CD14-positive monocyte (primary cell): ENCODE measurements around the gene CNDP2. TPM values are rescaled to one million over a fixed set of nuclear protein-coding genes. Genes with fewer than 3 reads are reported as not detected.
A peak's percentile ranks its signal among the peaks of the same experiment; 100 is the strongest.

Experiments used
- DNase-seq, 3 donors: peaks; one replicate each; pipeline ENCODE4 v3.0.0-alpha.2; 2011 to 2022
- H2AFZ ChIP-seq: 2 replicates; pipeline ENCODE4 v1.6.0; 2012; ENCODE audit warnings: mild to moderate bottlenecking, low read depth, low read length, inconsistent platforms; ENCODE audit not compliant: insufficient read depth, poor library complexity, severe bottlenecking
- H3K27ac ChIP-seq, 2 donors: 1 replicate in 1 of 2; 2 replicates in 1 of 2; pipeline ENCODE4 v1.5.1; 2012 to 2013; ENCODE audit warnings: low read length in 2 of 2, control low read depth in 1 of 2, inconsistent platforms in 1 of 2, low read depth in 1 of 2, mild to moderate bottlenecking in 1 of 2
- H3K27me3 ChIP-seq, 2 donors: one replicate each; pipeline versions ENCODE4 v1.6.0 to v1.6.1; 2011 to 2013; ENCODE audit warnings: low read length in 2 of 2; ENCODE audit not compliant: control insufficient read depth in 2 of 2, insufficient read depth in 2 of 2
- H3K36me3 ChIP-seq, 2 donors: replicated peaks in 1 of 2; 1 replicate in 1 of 2; 2 replicates in 1 of 2; pipeline versions ENCODE4 v1.5.1 to v1.6.1; 2012 to 2013; ENCODE audit warnings: low read length in 2 of 2, control low read depth in 1 of 2, inconsistent platforms in 1 of 2, mild to moderate bottlenecking in 1 of 2; ENCODE audit not compliant: insufficient read depth in 2 of 2, control insufficient read depth in 1 of 2
- H3K4me1 ChIP-seq, 2 donors: 1 replicate in 1 of 2; 2 replicates in 1 of 2; pipeline versions ENCODE4 v1.5.1 to v1.6.1; 2012 to 2013; ENCODE audit warnings: low read length in 2 of 2, control low read depth in 1 of 2, inconsistent platforms in 1 of 2, mild to moderate bottlenecking in 1 of 2, moderate library complexity in 1 of 2; ENCODE audit not compliant: insufficient read depth in 2 of 2, control insufficient read depth in 1 of 2
- H3K4me2 ChIP-seq: replicated peaks from 2 replicates; pipeline ENCODE3; 2012; ENCODE audit warnings: low read length, moderate library complexity, mild to moderate bottlenecking; ENCODE audit not compliant: poor library complexity, severe bottlenecking; ENCODE audit errors: extremely low read depth
- H3K4me3 ChIP-seq, 3 experiments: fragments of 200-600 bp in 1 of 3; sonication (generic) in 1 of 3; replicated peaks in 1 of 3; 1 replicate in 2 of 3; 2 replicates in 1 of 3; pipeline ENCODE4 v1.5.1; 2011 to 2013; ENCODE audit warnings: low read length in 3 of 3, mild to moderate bottlenecking in 3 of 3, control low read depth in 2 of 3, low read depth in 2 of 3, inconsistent platforms in 1 of 3, moderate library complexity in 1 of 3
- H3K79me2 ChIP-seq: 2 replicates; pipeline ENCODE4 v1.6.0; 2012; ENCODE audit warnings: mild to moderate bottlenecking, control low read depth, inconsistent platforms, low read length, moderate library complexity; ENCODE audit not compliant: insufficient read depth
- H3K9ac ChIP-seq: 2 replicates; pipeline ENCODE4 v1.6.0; 2017; ENCODE audit warnings: low read length, mild to moderate bottlenecking; ENCODE audit not compliant: insufficient read depth, poor library complexity, severe bottlenecking
- H3K9me3 ChIP-seq, 2 donors: replicated peaks in 1 of 2; 1 replicate in 1 of 2; 2 replicates in 1 of 2; pipeline versions ENCODE4 v1.5.1 to v1.6.1; 2012 to 2013; ENCODE audit warnings: low read length in 2 of 2, control low read depth in 1 of 2; ENCODE audit not compliant: control insufficient read depth in 1 of 2, insufficient read depth in 1 of 2
- H4K20me1 ChIP-seq: 2 replicates; pipeline ENCODE4 v1.6.0; 2012; ENCODE audit warnings: mild to moderate bottlenecking, low read length, control low read depth, moderate library complexity; ENCODE audit not compliant: insufficient read depth
- H3K27ac Mint-ChIP-seq, 7 donors: one replicate each; pipeline ENCODE4 v1.8.0; 2020; ENCODE audit warnings: mild to moderate bottlenecking in 7 of 7, mixed read lengths in 7 of 7, moderate library complexity in 6 of 7, inconsistent platforms in 2 of 7
- H3K27me3 Mint-ChIP-seq, 3 donors: one replicate each; pipeline ENCODE4 v1.8.0; 2021 to 2022; ENCODE audit warnings: low read depth in 3 of 3, mild to moderate bottlenecking in 3 of 3, mixed read lengths in 3 of 3, moderate library complexity in 3 of 3, inconsistent platforms in 1 of 3
- H3K36me3 Mint-ChIP-seq, 2 donors: one replicate each; pipeline ENCODE4 v1.8.0; 2020; ENCODE audit warnings: mixed read lengths in 2 of 2, inconsistent platforms in 1 of 2, mild to moderate bottlenecking in 1 of 2
- H3K4me1 Mint-ChIP-seq: one replicate; pipeline ENCODE4 v1.8.0; 2020; ENCODE audit warnings: mild to moderate bottlenecking, mixed read lengths
- H3K4me3 Mint-ChIP-seq, 2 donors: one replicate each; pipeline ENCODE4 v1.8.0; 2020; ENCODE audit warnings: mild to moderate bottlenecking in 2 of 2, mixed read lengths in 2 of 2, moderate library complexity in 1 of 2
- H3K9me3 Mint-ChIP-seq, 7 donors: one replicate each; pipeline ENCODE4 v1.8.0; 2020 to 2022; ENCODE audit warnings: mixed read lengths in 7 of 7, mild to moderate bottlenecking in 6 of 7, moderate library complexity in 6 of 7, inconsistent platforms in 2 of 7
- CTCF ChIP-seq: fragments of 200-600 bp; IDR thresholded peaks from one replicate; pipeline ENCODE4 v1.8.0; 2022; ENCODE audit warnings: antibody characterized with exemption, mild to moderate bottlenecking
- WGBS: methylation state at CpG from one replicate; pipeline ENCODE4 v1.1.5; 2013; ENCODE audit warnings: missing lambda C conversion rate; ENCODE audit not compliant: insufficient coverage; 5-methylcytosine and 5-hydroxymethylcytosine counted together
- intact Hi-C, 2 donors: fragments of 100-400 bp; cut with micrococcal nuclease; formaldehyde crosslinking; loops; one replicate each; pipeline versions ENCODE4 v1.15.0 to v1.15.1; 2023
- polyA plus RNA-seq, 3 donors: library from polyadenylated mRNA; depleted of rRNA in 1 of 3; unstranded in 2 of 3; stranded (reverse) in 1 of 3; fragments of 300-500 nt in 2 of 3; fragments of >200 nt in 1 of 3; fragmentation: Illumina TruSeq in 2 of 3; gene quantifications; 1 replicate in 2 of 3; 2 replicates in 1 of 3; pipeline ENCODE4 v1.2.3, GENCODE V29; 2012 to 2021

The CNDP2 gene
- polyA plus RNA-seq, 3 donors, result 103 to 186 (median 122) TPM

- no peaks in the 10 kb centered on the region for H3K9me3 ChIP-seq
- H3K36me3 ChIP-seq, result no peaks in the 10 kb centered on the region
- Mint-ChIP-seq H3K4me1 (peaks cover 48% of the 10 kb centered on the region), H3K27me3 (peaks cover 0 to 6% (median 4%) of the 10 kb centered on the region in 3 donors), H3K27ac (peak overlapping the region; percentile 71 to 94 (median 85)), H3K36me3 (no peaks in the 10 kb centered on the region), H3K4me3 (peak overlapping the region in 1 of 2 donors; percentile 74), H3K9me3 (peaks cover 0 to 7% (median 0%) of the 10 kb centered on the region in 7 donors)
- intact Hi-C loops, result no loop called here
- no peaks in the 10 kb centered on the region for H3K27me3 ChIP-seq
- WGBS, result 82% methylated on average over 6 of the region's 7 CpGs
- H3K79me2 ChIP-seq, result no peaks in the 10 kb centered on the region
- no peak overlapping the region for H2AFZ ChIP-seq
- peak overlapping the region; percentile 58 for H3K4me2 ChIP-seq
- H3K4me1 ChIP-seq, result peaks cover 52 to 58% of the 10 kb centered on the region in 2 donors
- H3K27ac ChIP-seq, result peak overlapping the region in 1 of 2 donors; percentile 92
- no peak for TF ChIP-seq CTCF
- no peaks in the 10 kb centered on the region for H4K20me1 ChIP-seq
- DNase-seq, result no peak
- H3K4me3 ChIP-seq, result peak overlapping the region in 1 of 3 experiments; percentile 60
- no peak overlapping the region for H3K9ac ChIP-seq
Measured at GRCh38 chr18:74480149-74480651, 16.0 kb upstream of the CNDP2 start.

GRCh38 chr18:74482697-74483096 lies 13.5 kb upstream of the CNDP2 start:
- peaks cover 49 to 56% of the 10 kb centered on the region in 2 donors for H3K4me1 ChIP-seq
- 90% methylated on average over 5 of the region's 11 CpGs for WGBS
- no peak for DNase-seq
- no peaks in the 10 kb centered on the region for H4K20me1 ChIP-seq
- H3K27ac ChIP-seq, result no peak overlapping the region
- peaks cover 0 to 7% (median 3%) of the 10 kb centered on the region in 3 donors for H3K27me3 Mint-ChIP-seq
- no peak for TF ChIP-seq CTCF
- peaks cover 53% of the 10 kb centered on the region for H3K4me1 Mint-ChIP-seq
- H3K79me2 ChIP-seq, result no peaks in the 10 kb centered on the region
- no peak overlapping the region for H3K4me2 ChIP-seq
- no peak overlapping the region for H3K27ac Mint-ChIP-seq
- H3K9ac ChIP-seq, result no peak overlapping the region
- no peaks in the 10 kb centered on the region for H3K27me3 ChIP-seq
- H3K36me3 Mint-ChIP-seq, result no peaks in the 10 kb centered on the region
- H3K36me3 ChIP-seq, result no peaks in the 10 kb centered on the region
- H3K4me3 ChIP-seq, result no peak overlapping the region
- no peak overlapping the region for H3K4me3 Mint-ChIP-seq
- peaks cover 0 to 4% (median 0%) of the 10 kb centered on the region in 7 donors for H3K9me3 Mint-ChIP-seq
- no peak overlapping the region for H2AFZ ChIP-seq
- no peaks in the 10 kb centered on the region for H3K9me3 ChIP-seq
- intact Hi-C loops, result no loop called here
